MM.1S (cell line): ENCODE measurements around the gene EBI3.
"Not testable (repeated sequence)": the region's sequence is repeated elsewhere in the genome, so short reads cannot be mapped to it uniquely, and the experiment has no call there.

Source experiments
- DNase-seq: peaks from one replicate; pipeline ENCODE4 v3.0.0-alpha.2; 2015
- H2AFZ ChIP-seq: fragments of 300-600 bp; sonication (generic); 2 replicates; pipeline ENCODE4 v1.6.0; 2016; ENCODE audit warnings: antibody characterized with exemption, low read length
- H3F3A ChIP-seq: fragments of 300-600 bp; sonication (generic); 2 replicates; pipeline ENCODE4 v1.6.1; 2016; ENCODE audit warnings: mild to moderate bottlenecking, antibody characterized with exemption, low read length, moderate library complexity, mixed read lengths; ENCODE audit not compliant: insufficient read depth
- H3K27ac ChIP-seq: fragments of 300-600 bp; sonication (generic); 2 replicates; pipeline ENCODE4 v1.5.1; 2016; ENCODE audit warnings: mild to moderate bottlenecking, low read length
- H3K27me3 ChIP-seq: fragments of 300-600 bp; sonication (generic); replicated peaks from 2 replicates; pipeline ENCODE4 v1.6.0; 2016; ENCODE audit warnings: low read length; ENCODE audit not compliant: insufficient read depth
- H3K36me3 ChIP-seq: fragments of 300-600 bp; sonication (generic); replicated peaks from 2 replicates; pipeline ENCODE4 v1.6.1; 2016; ENCODE audit warnings: mild to moderate bottlenecking, low read length, mixed read lengths; ENCODE audit not compliant: insufficient read depth
- H3K4me1 ChIP-seq: fragments of 300-600 bp; sonication (generic); 2 replicates; pipeline ENCODE4 v1.6.1; 2016; ENCODE audit warnings: low read length, mixed read lengths
- H3K4me2 ChIP-seq: fragments of 300-600 bp; sonication (generic); 2 replicates; pipeline ENCODE4 v1.6.0; 2016; ENCODE audit warnings: low read depth, low read length
- H3K4me3 ChIP-seq: fragments of 300-600 bp; sonication (generic); 2 replicates; pipeline ENCODE4 v1.5.1; 2016; ENCODE audit warnings: low read length, mixed read lengths
- H3K79me2 ChIP-seq: fragments of 300-600 bp; sonication (generic); 2 replicates; pipeline ENCODE4 v1.6.1; 2016; ENCODE audit warnings: mixed run types, low read length, mixed read lengths
- H3K9ac ChIP-seq: fragments of 300-600 bp; sonication (generic); 2 replicates; pipeline ENCODE4 v1.6.1; 2016; ENCODE audit warnings: low read length, mixed read lengths
- H3K9me2 ChIP-seq: fragments of 300-600 bp; sonication (generic); replicated peaks from 2 replicates; pipeline ENCODE4 v1.6.1; 2016; ENCODE audit warnings: mild to moderate bottlenecking, low read length, mixed read lengths; ENCODE audit not compliant: insufficient read depth
- H3K9me3 ChIP-seq: fragments of 300-600 bp; sonication (generic); replicated peaks from 2 replicates; pipeline ENCODE4 v1.6.1; 2016; ENCODE audit warnings: mild to moderate bottlenecking, low read length, mixed read lengths; ENCODE audit not compliant: insufficient read depth
- H4K20me1 ChIP-seq: fragments of 300-600 bp; sonication (generic); 2 replicates; pipeline ENCODE4 v1.6.1; 2016; ENCODE audit warnings: mild to moderate bottlenecking, low read length, moderate library complexity, mixed read lengths; ENCODE audit not compliant: insufficient read depth
- CTCF ChIP-seq: fragments of 300-600 bp; sonication (generic); IDR thresholded peaks from 2 replicates; pipeline ENCODE4 v1.5.1; 2016; ENCODE audit warnings: antibody characterized with exemption, low read length, mixed read lengths
- EZH2 ChIP-seq: fragments of 300-600 bp; sonication (generic); optimal IDR thresholded peaks from 2 replicates; pipeline ENCODE3; 2017; ENCODE audit warnings: low read depth, mild to moderate bottlenecking, antibody characterized with exemption, low read length, mixed read lengths
- EZH2phosphoT487 ChIP-seq: fragments of 300-600 bp; sonication (generic); IDR thresholded peaks from 2 replicates; pipeline ENCODE4 v1.6.1; 2018; ENCODE audit warnings: antibody characterized with exemption, low read length

EBI3 gene

GRCh38 chr19:4279530-4280422 is 50.5 kb downstream of the EBI3 start:
- Histone ChIP-seq H3K4me2 (no peak overlapping the region), H3K79me2 (no peaks in the 10 kb centered on the region), H4K20me1 (no peaks in the 10 kb centered on the region), H3F3A (no peaks in the 10 kb centered on the region), H3K9ac (no peak overlapping the region), H3K4me1 (no peaks in the 10 kb centered on the region), H3K9me3 (no peaks in the 10 kb centered on the region), H3K9me2 (no peaks in the 10 kb centered on the region), H3K36me3 (no peaks in the 10 kb centered on the region), H3K27ac (no peak overlapping the region), H3K27me3 (peaks cover 84% of the 10 kb centered on the region), H2AFZ (no peak overlapping the region), H3K4me3 (no peak overlapping the region)
- TF ChIP-seq CTCF (no peak), EZH2 (no peak), EZH2phosphoT487 (no peak)
- no peak for DNase-seq

GRCh38 chr19:4284176-4284958 is 55.0 kb downstream of the EBI3 start:
- Histone ChIP-seq H3K9me3 (no peaks in the 10 kb centered on the region), H3K4me1 (no peaks in the 10 kb centered on the region), H3K27ac (no peak overlapping the region), H3K79me2 (no peaks in the 10 kb centered on the region), H3K9me2 (no peaks in the 10 kb centered on the region), H4K20me1 (no peaks in the 10 kb centered on the region), H3K9ac (no peak overlapping the region), H3K4me3 (no peak overlapping the region), H3K27me3 (peaks cover 92% of the 10 kb centered on the region), H2AFZ (no peak overlapping the region), H3K4me2 (peak overlapping the region; percentile 0; the same call in 1 of the 2 replicates), H3K36me3 (no peaks in the 10 kb centered on the region), H3F3A (no peaks in the 10 kb centered on the region)
- TF ChIP-seq CTCF (no peak), EZH2 (no peak), EZH2phosphoT487 (no peak)
- DNase-seq = peak; percentile 33

GRCh38 chr19:4284974-4285373 is 55.7 kb downstream of the EBI3 start:
- Histone ChIP-seq H3K9me2 (no peaks in the 10 kb centered on the region), H3K27me3 (peaks cover 86% of the 10 kb centered on the region), H3F3A (no peaks in the 10 kb centered on the region), H3K9me3 (no peaks in the 10 kb centered on the region), H3K4me1 (no peaks in the 10 kb centered on the region), H3K4me3 (no peak overlapping the region), H3K4me2 (no peak overlapping the region; the same call in 1 of the 2 replicates), H3K27ac (no peak overlapping the region), H3K36me3 (no peaks in the 10 kb centered on the region), H2AFZ (no peak overlapping the region), H4K20me1 (no peaks in the 10 kb centered on the region), H3K79me2 (no peaks in the 10 kb centered on the region), H3K9ac (no peak overlapping the region)
- no peak for DNase-seq
- no peak for TF ChIP-seq CTCF
- TF ChIP-seq EZH2phosphoT487 = no peak
- TF ChIP-seq EZH2 = no peak

GRCh38 chr19:4286141-4286540 is 56.8 kb downstream of the EBI3 start:
- H3K27ac ChIP-seq, H3F3A ChIP-seq, H3K4me1 ChIP-seq, H2AFZ ChIP-seq, DNase-seq, H3K79me2 ChIP-seq, H4K20me1 ChIP-seq, H3K9ac ChIP-seq, H3K4me3 ChIP-seq, H3K9me2 ChIP-seq, H3K36me3 ChIP-seq, H3K4me2 ChIP-seq, H3K9me3 ChIP-seq: not testable (repeated sequence)
- H3K27me3 ChIP-seq = peaks cover 86% of the 10 kb centered on the region
